ENCODE data around the gene UROS.

- TF ChIP-seq CTCF (IDR thresholded peaks at IDR 0.05; ENCODE audit: insufficient read depth, low read length) (no peak), GABPA (IDR thresholded peaks at IDR 0.05; ENCODE audit: low read depth) (no peak), POLR2AphosphoS5 (IDR thresholded peaks at IDR 0.05; ENCODE audit: low read depth) (no peak)
Observed at GRCh38 chr10:125765835-125766234, 57.2 kb downstream of the UROS start.
